ENCODE data around the gene RPTOR. TPM values are rescaled to one million over a fixed set of nuclear protein-coding genes. Genes with fewer than 3 reads are reported as not detected.

RPTOR gene
- total RNA-seq, 1 donor, result 45.5 TPM

- no peak for DNase-seq (ENCODE audit: low read depth in 2 of 3, low spot score in 2 of 3)
Measured at GRCh38 chr17:80755650-80756405, 211.2 kb downstream of the RPTOR start.

DNA sequence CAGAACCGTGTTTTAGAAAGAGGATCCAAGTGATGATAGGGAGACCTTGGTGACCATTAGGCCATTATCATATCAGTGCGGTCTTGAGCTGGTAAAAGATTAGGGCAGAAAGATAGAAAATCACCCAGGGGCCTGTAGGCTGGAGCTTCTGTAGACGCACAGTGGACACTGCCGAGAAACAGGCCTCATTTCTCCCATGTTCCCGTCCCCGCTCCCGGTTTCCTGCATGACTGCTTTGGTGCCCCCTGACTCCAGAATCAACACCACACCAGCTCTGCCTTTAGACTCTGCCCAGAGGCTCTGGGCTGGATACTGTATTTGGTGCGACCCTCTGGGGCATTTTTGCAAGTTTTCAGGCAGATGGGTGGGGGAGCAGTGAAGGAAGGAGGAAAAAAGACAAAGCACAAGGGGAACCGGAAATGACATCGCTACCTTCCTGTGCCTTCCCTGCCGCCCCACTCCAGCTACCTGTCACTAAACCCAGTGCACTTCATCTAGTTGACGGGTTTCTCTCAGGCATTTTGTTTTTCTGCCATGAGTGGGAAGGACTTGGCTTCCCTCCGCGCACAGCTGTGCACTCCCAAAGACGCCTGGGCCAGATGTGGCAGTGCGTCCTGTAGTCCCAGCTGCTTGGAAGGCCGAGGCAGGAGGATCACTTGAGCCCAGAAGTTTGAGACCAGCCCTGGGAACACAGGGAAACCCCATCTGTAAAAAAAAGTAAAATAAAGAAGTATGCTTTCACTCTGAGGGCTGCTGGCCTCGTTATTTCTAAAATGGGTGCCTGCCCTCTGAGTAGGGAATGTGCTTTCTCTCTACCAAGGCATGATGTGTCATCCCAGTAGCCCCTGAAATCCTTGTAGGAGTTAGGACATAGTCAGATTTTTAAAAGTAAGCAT is 214.1 kb downstream of the RPTOR start:
- DNase-seq (ENCODE audit: low read depth in 2 of 3, low spot score in 2 of 3), result no peak

DNA sequence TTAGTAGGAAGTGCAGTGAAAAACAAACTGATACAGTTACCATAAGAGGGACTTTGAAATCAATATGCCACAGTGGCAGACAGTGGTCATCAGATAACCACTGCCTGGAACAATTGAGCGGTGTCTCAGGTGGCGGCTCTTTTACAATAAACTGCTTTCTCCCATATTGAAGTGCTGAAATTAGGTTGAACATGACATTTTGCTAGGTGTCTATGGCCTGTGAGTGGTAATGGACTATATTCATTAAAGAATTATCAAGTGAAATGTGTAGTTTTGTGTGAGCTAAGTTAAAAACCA is 214.7 kb downstream of the RPTOR start:
- DNase-seq (ENCODE audit: low read depth in 2 of 3, low spot score in 2 of 3), result no peak

DNA sequence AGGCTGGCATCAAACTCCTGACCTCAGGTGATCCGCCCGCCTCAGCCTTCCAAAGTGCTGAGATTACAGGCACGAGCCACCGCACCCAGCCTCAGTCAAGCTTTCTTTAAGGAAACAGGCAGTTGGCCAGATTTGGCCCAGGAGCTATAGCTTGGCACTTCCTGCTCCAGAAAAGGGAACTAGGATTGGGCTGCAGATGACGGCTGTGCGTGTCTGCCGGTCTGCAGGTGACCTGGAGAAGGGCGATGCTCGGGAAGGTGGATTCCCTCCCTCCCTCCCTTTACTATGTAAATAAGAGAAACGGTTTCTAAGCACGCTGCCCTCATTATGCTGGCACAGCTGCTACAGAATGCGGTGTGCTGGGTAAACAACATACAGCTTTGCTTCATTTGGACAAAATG is 215.9 kb downstream of the RPTOR start:
- DNase-seq (ENCODE audit: low read depth in 2 of 3, low spot score in 2 of 3), result peak in 1 of 3 donors; percentile 34

DNA sequence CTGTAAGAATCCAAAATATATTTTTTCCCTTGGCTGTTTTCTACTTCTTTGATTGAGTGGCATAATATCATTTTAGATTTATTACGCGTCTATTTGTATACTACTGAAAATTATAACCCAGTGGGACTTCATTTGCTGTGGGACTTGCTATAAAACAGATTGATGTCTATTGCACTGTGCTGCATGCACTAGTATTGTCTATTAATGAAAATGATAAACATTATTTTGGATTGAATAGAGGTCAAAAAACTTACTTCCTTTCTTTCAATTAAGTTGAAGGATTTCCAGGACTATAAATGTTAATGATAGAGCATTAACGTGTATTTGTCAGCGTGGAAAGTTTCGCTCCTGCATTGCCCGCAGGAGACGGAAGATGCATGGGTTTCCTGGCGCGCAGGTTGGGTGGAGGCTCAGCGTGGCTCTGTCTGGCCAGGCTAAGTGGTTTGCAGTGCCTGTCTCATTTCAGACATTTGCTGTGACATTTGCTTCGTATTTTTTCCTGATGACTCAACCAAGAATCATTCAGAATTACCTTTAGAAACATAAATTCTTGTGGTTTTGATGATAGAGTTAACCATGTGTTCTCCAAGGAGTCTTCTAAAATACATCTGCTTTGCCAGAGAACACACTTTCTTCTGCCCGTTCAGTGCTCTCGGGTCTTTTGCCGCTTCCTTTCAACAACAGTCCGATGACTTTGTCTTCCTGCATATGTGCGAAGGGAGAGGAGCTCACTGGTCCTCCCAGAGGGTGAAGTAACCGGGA is 216.7 kb downstream of the RPTOR start:
- peak in 2 of 3 donors; percentile 22 to 44 for DNase-seq (ENCODE audit: low read depth in 2 of 3, low spot score in 2 of 3)

DNA sequence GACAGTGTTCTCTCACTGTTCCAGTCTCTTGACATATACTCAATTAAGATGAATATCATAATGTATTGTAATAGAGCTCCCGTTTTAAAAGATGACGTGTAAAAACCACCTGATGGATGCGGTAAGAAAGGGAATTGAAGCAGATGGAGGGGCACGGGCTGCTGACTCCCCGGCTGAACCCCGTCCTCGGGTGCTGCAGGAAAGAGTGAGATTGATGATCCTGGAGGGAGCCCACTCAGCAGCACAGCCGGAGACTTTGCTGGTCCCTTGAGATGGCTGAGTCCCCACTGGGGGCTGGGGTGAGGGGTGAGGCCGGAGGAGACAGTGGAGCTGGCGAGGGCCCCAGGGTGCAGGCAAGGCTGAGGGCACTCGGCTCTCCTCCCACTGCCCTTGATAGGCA is 217.4 kb downstream of the RPTOR start:
- DNase-seq (ENCODE audit: low read depth in 2 of 3, low spot score in 2 of 3), result no peak

GRCh38 chr17:80763293-80763867 is 218.7 kb downstream of the RPTOR start:
- DNase-seq (ENCODE audit: low read depth in 2 of 3, low spot score in 2 of 3), result no peak

- peak in 1 of 3 donors; percentile 75 for DNase-seq (ENCODE audit: low read depth in 2 of 3, low spot score in 2 of 3)
Measured at GRCh38 chr17:80764627-80765145, 220.0 kb downstream of the RPTOR start.

GRCh38 chr17:80765241-80765961 is 220.8 kb downstream of the RPTOR start:
- peak in 1 of 3 donors; percentile 50 for DNase-seq (ENCODE audit: low read depth in 2 of 3, low spot score in 2 of 3)

GRCh38 chr17:80766290-80766855 is 221.7 kb downstream of the RPTOR start:
- no peak for DNase-seq (ENCODE audit: low read depth in 2 of 3, low spot score in 2 of 3)

DNA sequence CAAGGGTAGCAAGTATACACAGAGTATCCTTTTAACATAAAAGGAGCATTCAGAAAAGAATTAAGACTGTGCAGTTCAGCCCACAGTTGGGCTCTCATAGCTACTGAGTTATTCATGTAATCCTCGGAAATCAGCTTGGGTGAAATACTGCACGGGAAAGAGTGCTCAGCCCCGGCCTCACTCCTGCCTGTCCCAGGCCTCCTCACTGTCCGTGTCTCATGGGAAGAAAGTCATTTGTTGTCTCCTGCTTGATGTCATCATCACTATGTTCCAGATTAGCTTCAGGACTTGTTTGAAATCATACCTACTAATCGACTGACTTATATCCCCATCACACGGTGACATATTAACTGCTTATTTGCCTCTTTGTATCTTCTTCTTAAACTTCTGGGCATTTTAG is 223.8 kb downstream of the RPTOR start:
- DNase-seq (ENCODE audit: low read depth in 2 of 3, low spot score in 2 of 3), result no peak

- no peak for DNase-seq (ENCODE audit: low read depth in 2 of 3, low spot score in 2 of 3)
Measured at GRCh38 chr17:80768936-80769335, 224.3 kb downstream of the RPTOR start.

DNA sequence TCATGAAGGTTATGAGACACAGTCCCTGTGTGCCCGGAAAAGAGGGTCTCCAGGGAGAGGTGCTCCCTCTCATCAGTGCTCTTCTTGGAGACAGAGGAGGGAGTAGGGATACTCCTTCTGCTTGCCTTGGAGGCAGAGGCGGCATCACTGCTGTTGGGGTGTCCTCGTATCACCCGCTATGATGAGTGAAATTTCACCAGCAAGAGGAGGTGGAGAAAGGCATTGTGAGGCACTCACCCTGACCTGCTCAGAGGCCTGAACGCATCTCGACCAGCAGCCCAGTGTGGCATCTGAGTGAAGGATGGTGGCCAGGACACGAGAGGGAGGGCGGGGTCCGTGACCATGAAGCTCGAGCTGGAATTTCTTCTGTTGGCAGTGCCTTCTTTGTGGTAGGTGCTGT is 224.9 kb downstream of the RPTOR start:
- no peak for DNase-seq (ENCODE audit: low read depth in 2 of 3, low spot score in 2 of 3)

DNA sequence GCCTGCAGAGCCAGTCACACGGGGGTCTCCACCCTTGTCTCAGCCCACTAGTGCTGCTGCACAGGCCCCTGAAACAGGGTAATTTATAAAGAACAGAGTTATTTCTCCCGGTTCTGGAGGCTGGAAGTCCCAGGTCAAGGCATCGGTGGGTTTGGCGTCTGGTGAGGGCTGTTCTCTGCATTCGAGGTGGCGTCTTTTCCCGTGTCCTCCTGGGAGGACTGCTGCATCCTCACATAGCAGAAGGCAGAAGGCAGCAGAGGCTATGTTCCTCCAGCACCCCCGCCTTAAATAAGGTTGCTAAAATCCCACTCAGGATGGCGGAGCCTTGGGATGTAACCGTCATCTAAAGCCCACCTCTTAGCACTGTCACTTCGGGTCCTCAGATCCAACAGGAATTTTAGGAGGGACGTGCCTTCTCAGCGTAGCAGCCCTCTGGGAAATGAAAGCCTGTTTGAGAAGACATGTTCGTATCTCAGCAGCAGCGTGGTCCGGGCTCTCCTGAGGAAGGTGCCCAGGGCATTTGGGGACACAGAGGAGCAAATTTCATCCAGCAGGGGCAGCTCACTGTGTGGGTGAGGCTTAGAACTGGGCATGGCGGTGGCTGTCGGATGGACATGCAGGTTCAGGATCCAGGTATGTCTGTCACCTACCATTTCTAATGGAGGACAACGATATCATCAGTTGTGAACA is 225.4 kb downstream of the RPTOR start:
- DNase-seq (ENCODE audit: low read depth in 2 of 3, low spot score in 2 of 3), result no peak

DNA sequence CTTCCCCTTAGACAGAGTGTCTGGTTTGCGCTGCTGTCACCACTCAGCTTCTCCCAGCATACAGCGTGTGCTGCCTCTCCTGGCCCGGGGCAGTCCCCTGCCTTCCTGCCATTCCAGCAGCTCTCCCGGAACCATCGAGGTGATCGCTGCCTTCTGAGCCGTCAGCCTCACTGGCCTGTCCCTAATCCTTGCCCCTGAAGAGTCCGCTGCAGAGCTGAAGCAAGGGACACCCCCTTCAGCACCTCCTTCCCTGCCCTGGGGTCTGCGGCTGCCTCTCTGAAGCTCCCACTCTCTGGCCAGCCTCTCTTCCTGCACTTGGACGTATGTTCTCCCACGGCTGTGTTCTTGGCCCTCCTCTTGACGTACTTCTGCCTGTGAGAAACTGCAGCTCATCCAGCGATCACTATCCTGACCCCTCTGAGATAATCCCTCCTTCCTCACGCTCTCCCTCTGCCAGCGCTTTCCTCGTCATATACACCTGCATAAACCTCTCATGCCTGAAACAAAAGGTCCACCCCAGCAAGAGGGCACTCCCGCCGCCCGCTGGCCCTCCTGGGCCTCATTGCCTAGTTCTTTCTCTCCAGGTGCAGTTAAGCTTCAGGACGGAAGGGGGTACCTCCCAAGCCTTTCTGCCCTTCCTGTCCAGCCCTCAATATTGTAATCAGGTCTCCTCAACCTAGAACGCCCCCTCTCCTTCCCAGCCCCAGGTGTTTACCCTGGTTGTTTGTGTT is 226.4 kb downstream of the RPTOR start:
- DNase-seq (ENCODE audit: low read depth in 2 of 3, low spot score in 2 of 3), result no peak

GRCh38 chr17:80771612-80772005 is 227.0 kb downstream of the RPTOR start:
- no peak for DNase-seq (ENCODE audit: low read depth in 2 of 3, low spot score in 2 of 3)

DNA sequence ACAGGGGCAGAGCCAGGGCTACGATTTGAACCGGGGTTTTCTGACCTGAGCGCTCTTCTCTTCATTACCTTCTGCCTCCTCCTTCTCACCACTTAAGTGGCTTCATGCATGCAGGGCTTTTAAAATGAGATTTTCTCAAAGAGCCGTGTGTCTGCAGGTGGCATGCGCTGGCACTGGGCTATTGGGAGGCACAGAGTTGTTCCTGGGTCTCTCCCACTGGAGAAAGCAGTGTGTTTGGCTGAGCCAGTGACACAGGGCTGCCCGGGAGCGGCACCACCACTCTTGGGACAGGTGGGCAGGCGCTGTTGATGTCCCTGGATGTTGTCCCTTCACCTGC is 228.2 kb downstream of the RPTOR start:
- DNase-seq (ENCODE audit: low read depth in 2 of 3, low spot score in 2 of 3), result no peak

GRCh38 chr17:80773243-80773991 is 228.8 kb downstream of the RPTOR start:
- peak in 1 of 3 donors; percentile 28 for DNase-seq (ENCODE audit: low read depth in 2 of 3, low spot score in 2 of 3)

All from hematopoietic multipotent progenitor cell (in vitro differentiated cells).